CD4-positive, alpha-beta T cell treated with Interleukin-21 for 1 hour (primary cell): ENCODE results near the gene USP11.

ENCODE experiments used
- DNase-seq: peaks from one replicate; pipeline ENCODE4 v3.0.0-alpha.2; 2020

Gene USP11

GRCh38 chrX:47232803-47233332, at the start of gene USP11:
TSS of gene USP11 (plus strand) at chrX:47233009. CDS start at chrX:47233044, 35 bp downstream.
- peak; percentile 73 for DNase-seq

GRCh38 chrX:47184486-47184885, 48.3 kb upstream of the USP11 start:
- DNase-seq, result no peak

DNA sequence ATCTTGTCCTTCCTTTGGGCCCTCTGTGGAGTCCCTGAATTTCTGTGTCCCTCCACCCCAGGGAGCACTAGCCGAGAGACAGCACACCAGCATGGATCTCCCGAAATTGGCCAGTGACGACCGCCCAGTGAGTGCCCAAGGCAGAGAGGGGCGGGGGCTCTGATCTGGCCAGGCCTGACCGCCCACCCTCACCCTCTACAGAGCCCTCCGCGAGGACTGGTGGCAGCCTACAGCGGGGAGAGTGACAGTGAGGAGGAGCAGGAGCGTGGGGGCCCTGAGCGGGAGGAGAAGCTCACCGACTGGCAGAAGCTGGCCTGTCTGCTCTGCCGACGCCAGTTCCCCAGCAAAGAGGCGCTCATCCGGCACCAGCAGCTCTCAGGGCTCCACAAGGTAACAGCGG, 47.6 kb upstream of the USP11 start:
- no peak for DNase-seq

- no peak for DNase-seq
Observed at GRCh38 chrX:47186096-47186740, 46.6 kb upstream of the USP11 start.

GRCh38 chrX:47187106-47187677, 45.6 kb upstream of the USP11 start:
- DNase-seq, result no peak

GRCh38 chrX:47189906-47190305, 42.9 kb upstream of the USP11 start:
- no peak for DNase-seq

- DNase-seq, result peak; percentile 89
Observed at GRCh38 chrX:47190445-47191269, 42.2 kb upstream of the USP11 start.

GRCh38 chrX:47191331-47191730, 41.5 kb upstream of the USP11 start:
- DNase-seq, result peak; percentile 55

GRCh38 chrX:47191806-47192401, 40.9 kb upstream of the USP11 start:
- no peak for DNase-seq

GRCh38 chrX:47193475-47194193, 39.2 kb upstream of the USP11 start, which contains the start of gene UBA1:
TSS of gene UBA1 (plus strand) at chrX:47193829. CDS start at chrX:47198803, 4,974 bp downstream.
- DNase-seq, result peak; percentile 95

GRCh38 chrX:47194194-47194787, 38.5 kb upstream of the USP11 start:
- DNase-seq, result no peak

- DNase-seq, result no peak
Observed at GRCh38 chrX:47196098-47196497, 36.7 kb upstream of the USP11 start.

GRCh38 chrX:47197526-47197925, 35.3 kb upstream of the USP11 start:
- DNase-seq, result no peak

DNA sequence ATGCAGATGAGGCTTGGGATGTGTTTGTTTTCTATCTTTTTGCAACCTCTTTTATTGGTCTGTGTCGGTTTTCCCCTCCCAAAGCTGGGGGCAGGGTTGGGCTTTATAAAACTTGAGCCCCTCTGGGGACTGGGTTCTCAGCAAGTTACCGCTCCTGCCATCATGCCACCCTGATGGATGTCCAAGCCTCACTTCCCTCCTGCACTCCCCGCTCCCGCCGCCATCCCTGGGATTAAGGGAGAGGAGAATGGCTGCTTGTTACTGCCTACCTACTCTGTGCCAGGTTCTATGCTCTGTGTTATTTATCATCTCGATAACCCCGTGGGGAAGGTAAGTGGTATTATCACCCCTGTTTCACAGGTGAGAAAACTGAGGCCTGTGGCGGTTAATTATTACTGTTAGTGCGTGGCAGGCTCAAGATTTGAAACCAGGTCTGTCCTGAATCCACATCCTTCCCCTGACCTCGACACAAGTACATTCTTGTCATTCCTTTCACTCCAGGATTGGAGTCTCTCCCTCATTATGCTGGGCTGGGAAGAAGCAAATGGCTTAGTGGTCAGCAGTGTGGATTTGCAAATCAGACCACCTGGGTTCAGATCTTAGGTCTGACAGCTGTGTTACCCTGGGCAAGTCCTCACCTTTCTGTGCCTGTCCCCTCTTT, 34.7 kb upstream of the USP11 start:
- DNase-seq, result no peak

DNA sequence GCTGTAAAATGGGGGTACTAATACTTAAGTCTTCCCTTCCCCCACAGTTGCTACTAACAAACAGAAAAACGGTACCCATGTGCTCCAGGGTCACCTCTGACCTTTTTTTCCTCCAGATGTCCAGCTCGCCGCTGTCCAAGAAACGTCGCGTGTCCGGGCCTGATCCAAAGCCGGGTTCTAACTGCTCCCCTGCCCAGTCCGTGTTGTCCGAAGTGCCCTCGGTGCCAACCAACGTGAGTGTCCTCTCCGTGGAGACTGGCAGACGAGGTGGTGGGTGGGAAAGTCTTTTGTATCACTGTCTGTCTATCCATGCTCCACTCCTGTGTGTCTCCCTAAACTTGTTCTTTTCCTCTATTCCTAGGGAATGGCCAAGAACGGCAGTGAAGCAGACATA, 34.1 kb upstream of the USP11 start:
- no peak for DNase-seq

- no peak for DNase-seq
Observed at GRCh38 chrX:47199286-47199685, 33.5 kb upstream of the USP11 start.

GRCh38 chrX:47200385-47201150, 32.2 kb upstream of the USP11 start:
- DNase-seq, result no peak

- no peak for DNase-seq
Observed at GRCh38 chrX:47201345-47201944, 31.4 kb upstream of the USP11 start.

DNA sequence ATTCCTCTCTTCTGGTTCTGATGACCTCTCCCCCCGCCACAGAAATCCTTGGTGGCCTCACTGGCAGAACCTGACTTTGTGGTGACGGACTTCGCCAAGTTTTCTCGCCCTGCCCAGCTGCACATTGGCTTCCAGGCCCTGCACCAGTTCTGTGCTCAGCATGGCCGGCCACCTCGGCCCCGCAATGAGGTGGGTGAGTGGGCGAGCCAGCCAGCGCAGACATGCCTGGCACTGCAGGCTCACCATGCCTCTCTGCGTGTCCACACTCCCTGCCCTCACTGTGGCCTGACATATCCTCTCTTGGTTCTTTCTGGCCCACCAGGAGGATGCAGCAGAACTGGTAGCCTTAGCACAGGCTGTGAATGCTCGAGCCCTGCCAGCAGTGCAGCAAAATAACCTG, 30.5 kb upstream of the USP11 start:
- no peak for DNase-seq

DNA sequence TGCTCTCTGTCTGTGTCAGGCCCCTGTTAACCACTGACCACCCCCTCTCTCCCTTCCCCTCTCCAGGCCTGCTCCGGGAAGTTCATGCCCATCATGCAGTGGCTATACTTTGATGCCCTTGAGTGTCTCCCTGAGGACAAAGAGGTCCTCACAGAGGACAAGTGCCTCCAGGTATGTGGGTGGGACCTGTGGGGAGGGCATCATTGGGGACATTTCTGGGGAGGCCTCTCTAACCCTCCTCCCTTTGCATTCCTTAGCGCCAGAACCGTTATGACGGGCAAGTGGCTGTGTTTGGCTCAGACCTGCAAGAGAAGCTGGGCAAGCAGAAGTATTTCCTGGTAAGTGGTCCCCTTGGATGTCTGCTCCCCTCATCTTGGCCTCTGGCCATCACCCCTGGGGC, 29.9 kb upstream of the USP11 start:
- no peak for DNase-seq
